Esophagus squamous epithelium (tissue), 5 donors: Measurements from ENCODE around the gene HLCS. TPM values are rescaled to one million over a fixed set of nuclear protein-coding genes. Genes with fewer than 3 reads are reported as not detected.
"Not testable (repeated sequence)": the region's sequence is repeated elsewhere in the genome, so short reads cannot be mapped to it uniquely, and the experiment has no call there.

Experiments used
- DNase-seq: peaks from one replicate; lab custom pipeline; 2025; lab: John Stamatoyannopoulos, UW
- H3K27ac ChIP-seq, 4 donors: fragments of 200-600 bp; sonication (generic); one replicate each; pipeline ENCODE4 v1.5.1; 2016 to 2019; ENCODE audit warnings: mild to moderate bottlenecking in 1 of 4
- H3K27me3 ChIP-seq, 4 donors: fragments of 200-600 bp; sonication (generic); 1 replicate in 3 of 4; 2 replicates in 1 of 4; pipeline versions ENCODE4 v1.5.1 to v1.6.0; 2017 to 2021; ENCODE audit warnings: antibody characterized with exemption in 1 of 4
- H3K36me3 ChIP-seq, 3 donors: fragments of 200-600 bp; sonication (generic); one replicate each; pipeline ENCODE4 v1.5.1; 2016 to 2019
- H3K4me1 ChIP-seq, 3 donors: fragments of 200-600 bp; sonication (generic); one replicate each; pipeline ENCODE4 v1.5.1; 2017 to 2019
- H3K4me3 ChIP-seq, 4 donors: fragments of 200-600 bp; sonication (generic); 1 replicate in 3 of 4; 2 replicates in 1 of 4; pipeline ENCODE4 v1.5.1; 2016 to 2019; ENCODE audit warnings: mild to moderate bottlenecking in 2 of 4, moderate library complexity in 1 of 4
- H3K9me3 ChIP-seq, 3 donors: fragments of 200-600 bp; sonication (generic); one replicate each; pipeline ENCODE4 v1.5.1; 2016 to 2019
- CTCF ChIP-seq, 6 experiments: fragments of 450-650 bp in 4 of 6; fragments of 200-600 bp in 2 of 6; sonication (generic) in 2 of 6; IDR thresholded peaks; one replicate each; pipeline ENCODE4 v1.5.1; 2016 to 2019; ENCODE audit warnings: antibody characterized with exemption in 6 of 6, mild to moderate bottlenecking in 4 of 6, moderate library complexity in 4 of 6
- POLR2A ChIP-seq, 4 donors: fragments of 450-650 bp; IDR thresholded peaks; one replicate each; pipeline ENCODE4 v1.6.1; 2017; ENCODE audit warnings: antibody characterized with exemption in 4 of 4, mild to moderate bottlenecking in 4 of 4, moderate library complexity in 3 of 4
- WGBS, 2 donors: methylation state at CpG; one replicate each; pipeline ENCODE4 v1.1.5; 2018; 5-methylcytosine and 5-hydroxymethylcytosine counted together
- intact Hi-C: fragments of 100-400 bp; cut with DNase I; formaldehyde crosslinking; loops from one replicate; pipeline ENCODE4 v1.15.0; 2022
- total RNA-seq, 4 donors: library from RNA; depleted of rRNA; stranded (reverse); fragments of >200 nt; gene quantifications; one replicate each; pipeline ENCODE4 v1.1.0, GENCODE V29; 2016
- donor health status: DM: yes; HTN: yes; CAD: no.

The HLCS gene
- total RNA-seq, 4 donors from 2014 or later = 6.3 to 19.5 (median 13.5) TPM

- no peaks in the 10 kb centered on the region for H3K9me3 ChIP-seq
- H3K36me3 ChIP-seq = no peaks in the 10 kb centered on the region
- H3K4me3 ChIP-seq = peak overlapping the region; percentile 43 to 76 (median 58)
- peaks cover 0 to 10% (median 0%) of the 10 kb centered on the region in 4 donors for H3K27me3 ChIP-seq
- peak; percentile 29 for DNase-seq
- 2% methylated on average over 8 of the region's 97 CpGs; no CpG with 5 or more reads in 1 of the 2 donors for WGBS, 2 donors
- H3K4me1 ChIP-seq = peaks cover 0 to 18% (median 5%) of the 10 kb centered on the region in 3 donors
- intact Hi-C loops = no loop called here
- peak in 2 of 4 donors; percentile 29 to 33 for TF ChIP-seq POLR2A (IDR thresholded peaks at IDR 0.05)
- TF ChIP-seq CTCF (IDR thresholded peaks at IDR 0.05) = peak; percentile 88 to 93 (median 91)
- H3K27ac ChIP-seq = peak overlapping the region; percentile 89 to 94 (median 92)
Observed at GRCh38 chr21:36989699-36990507, 23.4 kb upstream of the HLCS start.

DNA sequence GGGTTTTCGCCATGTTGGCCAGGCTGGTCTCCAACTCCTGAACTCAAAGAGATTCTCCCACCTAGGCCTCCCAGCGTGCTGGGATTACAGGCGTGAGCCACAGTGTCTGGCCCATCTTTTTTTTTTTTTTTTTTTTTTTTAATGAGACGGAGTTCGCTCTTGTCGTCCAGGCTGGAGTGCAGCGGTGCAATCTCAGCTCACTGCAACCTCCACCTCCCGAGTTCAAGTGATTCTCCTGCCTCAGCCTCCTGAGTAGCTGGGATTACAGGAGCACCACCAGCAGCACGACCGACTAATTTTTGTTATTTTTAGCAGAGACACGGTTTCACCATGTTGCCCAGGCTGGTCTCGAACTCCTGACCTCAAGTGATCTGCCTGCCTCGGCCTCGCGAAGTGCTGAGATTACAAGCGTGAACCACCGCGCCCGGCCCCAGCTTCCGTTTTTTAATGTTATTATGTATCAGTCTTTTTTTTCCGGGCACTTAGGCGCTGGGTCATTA is 22.8 kb upstream of the HLCS start:
- DNase-seq, H3K27me3 ChIP-seq, H3K36me3 ChIP-seq, intact Hi-C loops, H3K9me3 ChIP-seq: not testable (repeated sequence)
- peak overlapping the region; percentile 89 to 94 (median 92) for H3K27ac ChIP-seq
- 30 to 44% methylated on average over 18 to 20 of the region's 22 CpGs for WGBS, 2 donors
- H3K4me1 ChIP-seq = peaks cover 0 to 18% (median 5%) of the 10 kb centered on the region in 3 donors
- H3K4me3 ChIP-seq = peak overlapping the region; percentile 43 to 76 (median 58)

DNA sequence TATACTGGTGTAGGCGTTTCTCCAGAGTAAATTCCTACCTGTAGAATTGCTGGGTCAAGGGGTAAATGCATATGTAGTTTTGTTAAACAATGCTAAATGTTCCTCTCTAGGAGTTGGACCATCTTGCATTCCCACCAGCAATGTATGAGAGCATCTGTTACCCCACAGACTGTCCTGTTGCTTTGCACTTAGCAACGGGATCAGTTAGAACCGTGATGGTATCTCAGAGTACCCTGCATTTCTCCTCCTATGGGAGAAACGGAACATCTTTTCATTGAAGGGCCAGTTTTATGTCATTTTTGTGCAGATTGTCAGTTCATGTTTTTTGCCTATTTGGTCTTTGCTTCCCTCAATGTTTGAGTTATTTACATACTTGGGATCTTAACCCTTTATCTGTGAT is 22.1 kb upstream of the HLCS start:
- intact Hi-C loops = no loop called here

DNA sequence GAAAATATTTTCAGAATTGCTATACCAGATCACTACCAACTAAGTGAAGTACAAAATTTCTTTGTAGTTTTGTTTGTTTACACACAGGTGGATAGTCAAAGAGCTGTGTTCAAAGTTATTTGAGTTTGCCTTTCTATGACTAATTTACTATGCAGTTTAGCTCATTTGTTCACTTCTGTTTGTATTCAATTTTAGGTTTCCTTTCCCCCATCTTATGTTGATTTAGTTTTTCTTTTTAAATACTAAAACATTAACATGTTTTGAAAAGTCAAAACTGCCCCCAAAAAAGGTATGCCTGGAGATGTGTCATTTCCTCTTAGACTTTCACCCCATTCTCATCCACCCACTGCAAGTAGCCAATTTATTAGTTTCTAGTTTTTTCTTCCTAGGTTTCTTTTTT is 21.4 kb upstream of the HLCS start:
- TF ChIP-seq CTCF (IDR thresholded peaks at IDR 0.05) (no peak), POLR2A (IDR thresholded peaks at IDR 0.05) (no peak)
- Histone ChIP-seq H3K27ac (no peak overlapping the region), H3K4me1 (peaks cover 0 to 18% (median 5%) of the 10 kb centered on the region in 3 donors), H3K27me3 (no peaks in the 10 kb centered on the region), H3K9me3 (no peaks in the 10 kb centered on the region), H3K36me3 (no peaks in the 10 kb centered on the region), H3K4me3 (no peak overlapping the region)
- DNase-seq = no peak
- intact Hi-C loops = no loop called here

More for the DNA sequence above, 22.1 kb upstream of the HLCS start:
- H3K27me3 ChIP-seq = peaks cover 0 to 1% (median 0%) of the 10 kb centered on the region in 4 donors
- no peak for DNase-seq
- 72 to 83% methylated on average over 4 of the region's 4 CpGs for WGBS, 2 donors
- no peaks in the 10 kb centered on the region for H3K9me3 ChIP-seq
- TF ChIP-seq POLR2A (IDR thresholded peaks at IDR 0.05) = no peak
- no peak for TF ChIP-seq CTCF (IDR thresholded peaks at IDR 0.05)
- no peaks in the 10 kb centered on the region for H3K36me3 ChIP-seq
- H3K4me1 ChIP-seq = peaks cover 0 to 18% (median 5%) of the 10 kb centered on the region in 3 donors
- no peak overlapping the region for H3K4me3 ChIP-seq
- no peak overlapping the region for H3K27ac ChIP-seq

GRCh38 chr21:36985751-36986594 is 19.5 kb upstream of the HLCS start:
- no peak for DNase-seq
- H3K27me3 ChIP-seq = no peaks in the 10 kb centered on the region
- WGBS, 2 donors = 71 to 89% methylated on average over 9 of the region's 9 CpGs
- no peaks in the 10 kb centered on the region for H3K36me3 ChIP-seq
- H3K27ac ChIP-seq = no peak overlapping the region
- no peak for TF ChIP-seq CTCF (IDR thresholded peaks at IDR 0.05)
- no peak for TF ChIP-seq POLR2A (IDR thresholded peaks at IDR 0.05)
- intact Hi-C loops = no loop called here
- H3K9me3 ChIP-seq = no peaks in the 10 kb centered on the region
- H3K4me3 ChIP-seq = no peak overlapping the region
- peaks cover 0 to 21% (median 6%) of the 10 kb centered on the region in 3 donors for H3K4me1 ChIP-seq
